PC-3 (cell line): Measurements from ENCODE around the gene METTL16.

ENCODE experiments used
- CTCF ChIP-seq: fragments of 300-600 bp; sonication (generic); conservative IDR thresholded peaks from 2 replicates; pipeline ENCODE4 v1.5.1; 2017; ENCODE audit warnings: antibody characterized with exemption, low read depth, mild to moderate bottlenecking, low read length
- EZH2 ChIP-seq: fragments of 300-600 bp; sonication (generic); IDR thresholded peaks from one replicate; pipeline ENCODE4 v1.6.1; 2017; ENCODE audit warnings: antibody characterized with exemption, mild to moderate bottlenecking, low read length; ENCODE audit not compliant: unreplicated experiment

- TF ChIP-seq CTCF (no peak), EZH2 (no peak)
Observed at GRCh38 chr17:2380226-2380922, 131.3 kb downstream of the METTL16 start.
